Activated effector memory CD4-positive, alpha-beta T cell treated with anti-CD3 and anti-CD28 coated beads, Interleukin-2, amount 50 U/mL, for 16 hours (primary cell): Measurements from ENCODE around the gene SH2D4B.

ENCODE experiments used
- DNase-seq: peaks from one replicate; pipeline ENCODE4 v3.0.0-alpha.2; 2020

The SH2D4B gene

DNA sequence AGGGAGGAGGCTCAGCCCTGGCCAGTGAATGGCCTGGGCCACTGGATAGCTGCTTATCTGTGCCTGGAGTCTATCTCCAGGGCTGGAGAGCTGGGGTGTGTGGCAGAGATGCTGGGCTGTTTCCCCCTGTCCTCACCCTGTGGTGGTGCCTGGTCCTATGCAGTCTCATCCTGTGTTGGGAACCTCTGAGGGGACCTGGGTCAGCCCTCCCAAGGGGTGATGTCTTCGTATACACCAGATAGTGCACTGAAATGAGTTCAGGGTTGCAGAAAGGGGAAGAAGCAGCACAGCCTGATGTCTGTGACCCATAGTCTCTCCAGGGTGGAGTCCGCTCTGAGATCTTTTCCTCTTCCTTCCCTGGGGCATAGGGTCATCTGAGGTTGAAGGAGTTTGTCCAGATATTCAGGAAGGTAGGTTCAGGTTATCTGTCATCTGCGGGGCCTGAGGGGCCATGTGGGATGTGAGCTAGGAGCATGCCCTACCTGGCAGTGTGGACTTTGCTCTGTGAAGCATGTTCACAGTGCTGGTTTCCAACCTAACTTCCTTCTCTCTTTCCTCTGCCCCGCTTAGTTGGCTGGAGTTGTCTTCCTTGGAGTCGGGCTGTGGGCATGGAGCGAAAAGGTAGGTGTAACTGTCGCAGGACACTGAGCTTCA lies 33.4 kb upstream of the SH2D4B start:
- peak; percentile 60 for DNase-seq

DNA sequence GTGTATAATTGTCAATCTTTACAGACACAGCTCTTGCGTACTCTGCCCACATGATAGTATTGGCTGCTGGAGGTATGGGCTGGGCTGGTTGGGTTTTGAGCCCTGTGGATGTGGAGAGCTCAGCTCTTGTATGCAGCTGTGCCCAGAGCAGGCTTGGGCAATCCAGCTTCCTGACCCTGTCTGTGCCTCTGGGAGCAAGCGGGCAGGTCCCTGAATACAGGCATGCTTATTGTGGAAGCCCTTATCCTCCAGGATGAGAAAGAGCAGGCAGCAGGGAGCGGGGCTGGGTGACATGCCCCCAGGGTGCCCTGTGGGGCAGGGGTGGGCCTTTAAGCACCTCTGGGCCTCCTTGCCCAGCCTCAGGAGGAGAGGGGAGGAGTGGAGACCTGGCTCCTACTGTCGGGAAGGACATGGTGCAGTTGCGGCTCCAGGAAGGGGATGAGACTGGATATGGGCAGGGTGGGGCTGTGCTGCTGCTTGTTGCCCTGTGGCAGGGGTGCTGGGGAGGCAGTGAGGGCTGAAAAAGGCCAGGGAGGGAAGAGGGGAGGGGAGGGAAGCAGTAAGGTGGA lies 32.7 kb upstream of the SH2D4B start:
- DNase-seq = no peak

DNA sequence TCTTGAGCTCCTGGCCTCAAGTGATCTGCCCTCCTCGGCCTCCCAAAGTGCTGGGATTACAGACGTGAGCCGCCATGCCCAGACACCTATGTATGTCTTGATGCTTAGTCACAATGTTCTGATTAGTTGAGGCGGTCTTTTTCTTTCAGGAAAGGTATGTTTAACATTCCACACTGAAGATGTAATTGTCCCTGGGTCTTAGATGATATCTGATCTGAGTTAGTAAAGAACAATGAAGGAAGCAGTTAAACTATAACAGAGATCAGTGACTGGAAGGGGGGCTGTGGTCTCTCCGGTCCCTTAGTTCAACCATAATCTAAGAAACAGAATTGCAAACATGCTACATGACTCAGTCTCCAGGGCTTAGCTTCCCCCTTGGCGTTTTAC lies 31.5 kb upstream of the SH2D4B start:
- no peak for DNase-seq

DNA sequence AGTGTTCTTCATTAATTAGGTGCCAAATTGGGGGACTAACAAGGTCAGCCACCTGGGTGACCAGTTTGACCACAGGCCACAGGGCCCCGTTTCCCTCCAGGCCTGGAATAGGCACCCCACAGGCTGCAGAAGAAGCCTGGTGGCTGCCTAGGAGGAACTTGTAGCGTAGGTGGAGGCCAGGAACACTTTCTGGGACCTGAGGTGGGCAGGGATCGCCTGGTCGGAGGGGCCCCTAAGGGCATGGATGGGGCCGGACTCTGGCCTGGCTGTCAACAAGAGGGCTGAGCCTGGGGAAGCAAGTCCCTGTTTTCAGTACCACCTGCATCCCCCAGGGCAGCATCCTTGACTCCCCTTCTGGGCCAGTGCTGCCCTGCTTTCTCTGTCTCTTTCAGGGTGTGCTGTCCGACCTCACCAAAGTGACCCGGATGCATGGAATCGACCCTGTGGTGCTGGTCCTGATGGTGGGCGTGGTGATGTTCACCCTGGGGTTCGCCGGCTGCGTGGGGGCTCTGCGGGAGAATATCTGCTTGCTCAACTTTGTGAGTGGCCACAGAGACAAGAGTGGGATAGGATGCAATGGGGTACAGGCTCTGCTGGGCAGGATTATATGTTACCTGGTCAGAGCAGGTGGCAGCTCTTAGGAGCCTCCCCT lies 30.7 kb upstream of the SH2D4B start:
- peak; percentile 50 for DNase-seq

DNA sequence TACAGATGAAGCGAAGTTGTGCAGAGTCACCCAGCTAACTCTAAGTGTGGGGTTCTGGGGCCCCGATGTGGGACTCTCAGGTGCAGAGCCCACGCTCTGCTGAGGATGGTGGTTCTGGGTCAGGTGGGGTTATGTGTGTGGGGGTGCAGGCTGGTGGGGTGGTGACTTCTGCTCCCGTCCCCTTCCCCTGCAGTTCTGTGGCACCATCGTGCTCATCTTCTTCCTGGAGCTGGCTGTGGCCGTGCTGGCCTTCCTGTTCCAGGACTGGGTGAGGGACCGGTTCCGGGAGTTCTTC lies 28.6 kb upstream of the SH2D4B start:
- DNase-seq = no peak

DNA sequence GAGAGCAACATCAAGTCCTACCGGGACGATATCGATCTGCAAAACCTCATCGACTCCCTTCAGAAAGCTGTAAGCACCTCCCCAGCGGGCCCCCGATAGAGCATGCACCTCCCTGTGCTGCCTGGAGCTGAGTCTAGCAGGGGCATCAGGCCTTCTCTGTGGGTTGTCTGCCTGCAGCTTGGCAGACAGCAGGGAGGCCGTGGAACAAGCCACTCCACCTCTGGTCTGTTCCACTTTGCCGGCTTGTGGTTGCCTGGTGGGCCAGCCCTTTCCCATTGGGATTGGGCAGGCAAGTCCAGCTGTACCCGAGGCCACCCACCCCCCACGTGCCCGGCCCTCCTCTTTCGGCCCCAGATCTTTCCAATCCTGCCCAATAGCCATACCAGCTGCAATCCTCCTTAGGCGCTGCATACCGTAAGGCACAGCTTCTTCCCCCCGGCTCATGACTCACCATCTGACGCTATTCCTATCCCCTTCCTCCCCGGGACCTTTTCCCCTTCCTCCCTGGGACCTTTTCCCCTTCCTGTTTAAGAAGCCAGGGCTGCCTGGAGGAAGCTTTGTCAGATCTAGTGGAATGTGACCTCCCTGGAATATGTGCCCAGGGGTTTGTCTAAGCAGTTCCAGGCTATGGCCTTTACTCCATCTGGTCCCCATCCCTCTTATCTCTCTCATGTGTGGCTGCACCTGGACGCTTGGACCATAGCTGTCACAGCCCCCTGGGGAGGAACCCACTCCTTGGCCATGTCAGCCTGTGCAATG lies 28.1 kb upstream of the SH2D4B start:
- DNase-seq = peak; percentile 58

DNA sequence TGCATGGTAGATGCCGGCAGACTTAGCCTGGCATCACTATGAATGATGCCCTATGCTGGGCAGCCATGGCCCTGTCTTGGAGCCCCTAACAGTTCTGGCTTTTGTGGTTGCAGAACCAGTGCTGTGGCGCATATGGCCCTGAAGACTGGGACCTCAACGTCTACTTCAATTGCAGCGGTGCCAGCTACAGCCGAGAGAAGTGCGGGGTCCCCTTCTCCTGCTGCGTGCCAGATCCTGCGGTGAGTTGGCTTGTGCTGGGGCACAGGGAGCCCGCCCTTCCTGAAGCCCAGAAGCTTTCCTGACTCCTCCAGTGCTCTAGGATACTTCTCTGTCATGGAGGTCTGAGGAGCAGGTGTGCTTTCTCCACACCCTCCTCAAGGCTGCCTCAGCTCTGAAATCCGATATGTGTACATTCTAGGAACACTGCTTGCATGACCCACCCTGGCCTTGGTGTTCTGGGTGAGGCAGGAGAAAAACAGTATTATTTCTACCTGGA lies 25.6 kb upstream of the SH2D4B start:
- DNase-seq = peak; percentile 59

DNA sequence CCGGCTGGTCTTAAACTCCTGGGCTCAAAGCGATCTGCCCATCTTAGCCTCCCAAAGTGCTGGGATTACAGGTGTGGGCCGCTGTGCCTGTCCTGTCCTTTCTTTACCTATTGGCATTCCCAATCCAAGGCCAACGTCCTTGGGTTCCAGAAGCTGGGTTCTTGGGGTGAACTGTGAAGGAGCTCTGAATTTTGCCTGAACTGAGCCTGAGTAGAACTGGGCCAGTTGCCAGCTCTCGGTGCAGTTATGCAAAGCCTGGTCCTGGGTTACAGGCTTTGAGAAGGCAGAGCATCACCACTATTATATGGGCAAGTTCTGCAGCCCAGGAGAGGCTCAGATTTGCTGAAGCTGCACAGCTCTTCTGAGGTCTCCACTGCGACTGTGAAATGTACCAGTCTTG lies 24.6 kb upstream of the SH2D4B start:
- peak; percentile 53 for DNase-seq

DNA sequence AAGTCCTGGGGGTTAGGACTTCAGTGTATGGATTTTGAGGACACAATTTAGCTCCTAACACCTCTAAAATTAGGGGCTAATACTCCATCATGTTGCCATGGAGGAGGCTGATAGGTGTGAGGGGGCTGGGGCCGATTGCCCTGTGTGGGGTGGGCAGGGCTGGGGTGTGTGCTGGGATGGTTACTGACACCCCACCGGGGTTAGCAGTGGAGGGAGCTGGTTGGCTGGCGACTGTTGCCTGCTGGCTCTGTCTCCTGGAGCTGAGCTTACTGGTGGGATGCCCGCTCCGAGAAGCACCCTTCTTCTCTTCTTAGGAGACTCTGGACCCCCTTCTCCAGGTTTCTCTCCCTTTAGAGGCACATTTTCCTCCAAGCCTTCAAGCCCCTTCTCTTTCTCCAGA lies 22.2 kb upstream of the SH2D4B start:
- DNase-seq = peak; percentile 53

DNA sequence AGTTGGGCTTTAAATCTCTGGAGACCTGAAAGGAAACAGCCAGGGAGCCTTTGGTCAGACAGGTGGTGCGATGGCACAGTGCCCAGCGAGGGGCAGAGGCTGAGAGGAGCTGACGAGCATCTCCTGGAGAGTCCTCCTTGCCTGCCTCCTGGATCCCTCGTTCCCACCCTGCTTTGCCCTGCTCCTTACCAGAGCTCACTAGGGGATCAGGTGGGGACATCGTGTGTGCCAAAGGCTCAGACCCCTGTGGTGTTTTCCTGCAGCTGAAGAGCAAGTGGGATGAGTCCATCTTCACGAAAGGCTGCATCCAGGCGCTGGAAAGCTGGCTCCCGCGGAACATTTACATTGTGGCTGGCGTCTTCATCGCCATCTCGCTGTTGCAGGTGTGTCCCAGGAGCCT lies 21.8 kb upstream of the SH2D4B start:
- DNase-seq = peak; percentile 56

DNA sequence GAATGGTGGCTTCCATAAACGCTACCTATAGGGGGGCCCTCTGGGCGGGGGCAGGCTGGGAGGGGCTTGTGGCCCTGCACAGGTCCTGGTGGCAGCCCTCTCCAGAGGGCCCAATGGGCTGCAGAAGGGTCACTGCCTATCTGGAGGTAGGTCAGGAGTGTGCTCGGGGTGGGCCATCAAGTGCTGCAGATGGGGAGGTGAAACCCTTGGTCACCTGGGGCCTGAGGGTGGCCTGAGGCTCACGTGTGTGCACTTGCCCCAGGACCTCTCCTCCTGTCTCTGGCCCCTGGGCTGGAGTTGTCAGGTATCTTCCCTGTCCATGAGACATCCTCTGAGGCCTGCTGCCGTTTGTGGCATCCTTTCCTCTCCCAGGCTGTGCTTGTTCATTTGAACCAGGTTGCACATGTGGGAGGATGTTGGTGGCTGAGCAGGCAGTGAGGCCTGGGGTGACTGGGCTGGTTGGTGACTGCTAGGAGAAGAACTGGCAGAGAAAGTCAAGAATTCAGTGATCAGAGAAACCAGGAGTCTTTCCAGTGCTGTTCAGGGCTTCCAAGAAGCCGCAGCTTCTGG lies 21.1 kb upstream of the SH2D4B start:
- peak; percentile 60 for DNase-seq

DNA sequence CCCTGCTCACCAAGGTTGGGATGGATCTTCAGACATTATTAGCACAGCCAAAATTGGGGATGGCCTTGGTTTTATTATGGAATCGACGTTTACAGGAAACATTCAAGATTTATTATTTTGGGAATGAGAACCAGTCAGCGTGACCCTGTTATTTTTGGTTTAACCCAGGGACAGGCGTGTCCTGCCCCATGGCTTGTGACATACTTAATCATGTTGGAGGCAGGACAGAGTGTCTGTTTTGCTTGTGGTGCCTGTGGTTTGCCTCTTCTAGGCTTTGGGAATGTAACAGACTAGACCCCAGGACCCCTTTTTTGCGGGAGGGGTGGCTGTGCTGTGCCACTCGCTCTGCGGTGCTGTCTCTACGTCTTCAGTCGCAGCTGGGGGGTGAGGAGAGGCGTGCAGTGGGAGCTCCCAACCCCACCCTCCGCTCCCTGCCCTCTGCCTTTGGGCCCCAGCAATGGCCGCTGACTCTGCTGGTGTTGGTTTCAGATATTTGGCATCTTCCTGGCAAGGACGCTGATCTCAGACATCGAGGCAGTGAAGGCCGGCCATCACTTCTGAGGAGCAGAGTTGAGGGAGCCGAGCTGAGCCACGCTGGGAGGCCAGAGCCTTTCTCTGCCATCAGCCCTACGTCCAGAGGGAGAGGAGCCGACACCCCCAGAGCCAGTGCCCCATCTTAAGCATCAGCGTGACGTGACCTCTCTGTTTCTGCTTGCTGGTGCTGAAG lies 20.1 kb upstream of the SH2D4B start:
- DNase-seq = peak; percentile 43

DNA sequence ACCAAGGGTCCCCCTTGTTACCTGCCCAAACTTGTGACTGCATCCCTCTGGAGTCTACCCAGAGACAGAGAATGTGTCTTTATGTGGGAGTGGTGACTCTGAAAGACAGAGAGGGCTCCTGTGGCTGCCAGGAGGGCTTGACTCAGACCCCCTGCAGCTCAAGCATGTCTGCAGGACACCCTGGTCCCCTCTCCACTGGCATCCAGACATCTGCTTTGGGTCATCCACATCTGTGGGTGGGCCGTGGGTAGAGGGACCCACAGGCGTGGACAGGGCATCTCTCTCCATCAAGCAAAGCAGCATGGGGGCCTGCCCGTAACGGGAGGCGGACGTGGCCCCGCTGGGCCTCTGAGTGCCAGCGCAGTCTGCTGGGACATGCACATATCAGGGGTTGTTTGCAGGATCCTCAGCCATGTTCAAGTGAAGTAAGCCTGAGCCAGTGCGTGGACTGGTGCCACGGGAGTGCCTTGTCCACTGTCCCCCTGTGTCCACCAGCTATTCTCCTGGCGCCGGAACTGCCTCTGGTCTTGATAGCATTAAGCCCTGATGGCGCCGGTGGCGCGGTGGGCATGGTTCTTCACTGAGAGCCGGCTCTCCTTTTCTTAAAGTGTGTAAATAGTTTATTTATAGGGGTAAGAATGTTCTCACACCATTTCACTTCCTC lies 19.4 kb upstream of the SH2D4B start:
- no peak for DNase-seq

DNA sequence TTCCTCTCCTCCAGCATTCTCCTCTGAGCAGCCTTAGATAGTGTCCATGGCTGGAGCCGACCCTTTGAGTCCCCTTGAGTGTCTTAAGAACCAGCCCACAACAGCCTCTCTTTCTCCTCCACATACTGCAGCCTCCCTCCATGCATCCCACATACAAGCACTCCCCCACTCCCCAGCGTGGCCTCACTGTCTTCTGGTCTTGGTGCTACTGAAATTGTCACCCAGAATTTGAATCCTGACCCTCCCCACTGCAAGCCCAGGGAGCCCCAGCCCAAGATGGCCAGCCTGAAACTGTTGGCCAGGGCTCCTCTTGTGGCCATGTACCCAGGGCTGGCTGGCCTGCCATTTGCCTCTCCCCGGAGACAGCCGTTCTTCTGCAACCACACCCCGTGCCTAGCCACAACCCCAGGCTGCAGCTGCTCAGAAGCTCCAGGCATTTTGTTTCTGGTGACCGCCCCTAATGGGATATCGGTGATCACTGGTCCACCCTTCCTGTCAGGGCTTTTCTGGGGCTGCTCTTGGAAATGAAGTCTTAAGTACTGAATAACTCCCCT lies 18.8 kb upstream of the SH2D4B start:
- DNase-seq = no peak

DNA sequence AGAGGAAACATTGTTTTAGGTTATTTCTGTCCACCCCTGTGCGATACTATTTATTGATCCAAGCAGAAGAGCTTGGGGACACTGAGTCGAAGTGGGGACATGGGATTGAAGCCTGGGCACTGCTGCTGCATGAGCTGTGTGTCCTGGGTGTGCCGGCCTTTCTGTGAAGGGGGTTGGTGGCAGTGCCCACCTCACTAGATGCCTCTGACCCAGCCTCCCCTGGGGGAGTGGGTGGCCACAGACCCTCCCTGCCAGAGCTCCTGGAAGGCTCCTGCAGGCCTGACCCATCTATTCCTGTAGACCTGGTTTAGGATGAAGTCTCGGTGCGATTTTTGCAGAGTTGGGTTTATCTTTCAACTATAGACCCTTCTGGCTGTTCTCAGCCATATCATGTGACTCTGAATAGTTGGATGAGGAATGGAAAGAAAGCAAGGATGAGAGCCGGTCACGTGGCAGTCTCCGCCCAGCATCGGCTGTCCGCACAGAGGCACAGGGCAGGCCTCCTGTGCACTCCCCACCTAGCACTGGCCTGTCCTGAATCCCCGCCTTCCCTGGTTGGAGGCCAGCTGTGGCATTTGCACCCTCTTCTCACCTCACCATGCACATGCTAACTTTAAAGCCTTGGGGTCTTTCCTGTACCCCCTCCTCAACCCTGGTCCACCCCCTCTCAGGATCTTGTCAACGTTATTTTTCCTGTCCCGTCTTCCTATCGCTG lies 17.6 kb upstream of the SH2D4B start:
- DNase-seq = no peak

DNA sequence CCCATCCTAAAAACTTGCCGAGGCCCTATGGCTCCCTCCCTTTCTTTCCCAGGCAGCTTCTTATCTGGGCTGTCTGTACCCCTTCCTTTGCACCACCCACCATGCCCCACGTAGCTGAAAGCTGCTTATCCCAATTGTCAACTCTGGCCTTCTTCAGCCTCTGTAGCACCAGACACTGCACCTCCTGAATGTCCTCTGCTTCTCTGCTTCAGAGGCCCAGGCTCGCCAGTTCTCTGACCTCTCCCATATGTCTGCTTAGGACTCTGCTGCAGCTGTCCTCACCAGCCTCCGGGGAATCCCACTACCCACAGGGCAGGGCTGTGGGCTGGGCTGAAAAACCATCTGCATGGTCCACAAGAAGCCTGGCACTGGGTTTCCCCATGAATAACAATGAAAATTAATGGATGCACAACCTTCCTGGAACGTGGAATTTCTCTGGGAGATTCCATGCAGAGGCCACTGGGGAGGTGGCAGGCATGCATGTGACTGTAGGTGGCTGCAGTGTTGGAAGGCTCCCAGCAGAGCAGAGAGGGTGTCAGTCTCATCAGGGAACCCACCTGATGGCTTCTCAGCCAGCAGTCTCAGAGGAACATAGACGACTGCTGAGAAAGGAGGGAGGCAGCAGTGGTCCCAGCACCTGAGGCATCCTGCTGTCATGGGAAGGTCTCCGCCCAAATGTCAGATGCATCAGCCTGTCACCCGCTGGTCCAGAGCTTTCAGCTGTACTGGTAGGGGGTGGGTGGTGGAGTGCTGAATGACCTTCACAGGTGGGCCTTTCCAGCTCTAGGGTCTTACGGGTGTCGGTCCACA lies 16.8 kb upstream of the SH2D4B start:
- DNase-seq = no peak

DNA sequence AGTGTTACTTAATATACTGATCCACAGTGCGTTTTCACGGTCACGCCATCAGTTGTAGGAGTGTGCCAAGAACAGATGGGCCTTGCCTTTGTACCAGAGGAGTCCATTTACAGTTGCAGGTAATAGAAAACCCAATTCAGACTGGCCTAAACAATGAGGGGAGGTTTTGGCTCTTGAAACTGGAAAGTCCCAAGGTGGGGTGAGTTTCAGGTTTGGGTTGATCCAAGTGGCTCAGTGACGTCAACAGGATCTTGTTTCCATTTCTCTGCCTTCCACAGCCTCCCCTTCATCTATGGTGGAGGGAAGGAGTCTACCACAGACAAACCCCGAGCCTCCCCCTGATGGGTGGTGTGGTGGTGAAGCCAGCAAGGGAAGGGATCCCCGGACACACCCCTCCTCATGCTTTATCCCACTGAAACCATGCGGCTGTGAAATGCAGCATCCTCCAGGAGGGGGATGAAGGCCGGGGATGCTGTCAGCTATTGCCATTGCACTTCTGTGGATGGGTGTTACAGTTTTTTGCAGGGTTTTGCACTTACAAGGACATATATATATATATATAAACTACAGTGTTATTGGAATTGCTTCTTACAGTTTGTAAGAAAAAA lies 14.8 kb upstream of the SH2D4B start:
- DNase-seq = no peak

DNA sequence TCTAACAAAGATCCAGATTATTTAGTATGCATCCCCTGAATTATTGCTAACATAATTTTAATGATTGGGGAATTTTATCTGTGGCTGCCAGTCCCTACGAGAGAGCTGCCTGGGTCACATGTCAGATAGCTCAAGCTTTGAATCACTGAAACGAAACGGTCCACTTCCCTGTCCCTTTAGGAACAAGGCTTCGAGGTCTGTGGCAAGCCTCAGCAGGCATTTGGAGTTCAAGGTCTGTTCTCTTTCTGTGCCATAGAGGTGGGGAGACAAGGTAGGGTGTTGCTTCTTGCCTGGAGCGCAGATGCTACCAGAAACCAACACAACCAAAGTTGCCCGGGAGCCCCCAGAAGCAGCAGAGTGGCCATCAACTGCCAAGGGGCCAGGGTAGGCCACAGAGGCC lies 13.9 kb upstream of the SH2D4B start:
- DNase-seq = no peak

DNA sequence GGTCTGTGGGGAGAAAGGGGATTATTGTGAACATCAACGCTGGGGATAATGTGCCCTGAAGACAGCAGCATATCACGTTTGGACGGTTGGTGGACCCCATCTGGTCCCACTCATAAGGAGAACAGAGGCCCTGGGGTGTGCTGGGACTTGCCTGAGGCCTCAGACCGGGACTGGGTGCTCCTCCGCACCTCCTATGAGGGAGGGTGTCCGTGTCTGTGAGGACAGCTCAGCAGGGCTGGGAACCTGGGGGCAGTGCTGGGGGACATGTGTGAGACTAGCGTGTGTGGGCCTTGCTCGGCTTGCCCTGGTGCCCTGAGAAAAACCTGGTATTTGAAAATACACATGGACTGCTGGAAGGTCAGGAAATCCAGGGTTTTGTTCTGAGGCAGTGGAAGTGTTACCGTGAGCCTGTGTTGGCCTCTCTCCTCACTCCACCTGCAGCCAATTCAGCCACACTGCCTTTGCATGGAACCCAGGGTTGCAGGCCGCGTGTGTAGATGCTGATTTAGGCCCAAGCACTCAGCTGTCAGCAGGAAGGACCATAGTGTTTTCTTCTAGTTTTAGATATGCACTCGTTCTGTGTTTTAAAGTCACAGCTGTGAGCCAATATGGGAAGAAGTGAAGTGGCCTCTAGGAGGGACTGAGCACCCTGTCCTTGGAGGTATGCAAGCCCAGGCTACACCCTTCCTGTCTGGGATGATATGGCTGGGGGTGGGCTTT lies 13.4 kb upstream of the SH2D4B start:
- no peak for DNase-seq
